WI38 (cell line): ENCODE data around the gene INTS11.

Source experiments
- H3K4me3 ChIP-seq: 2 replicates; pipeline ENCODE4 v1.5.1; 2011; ENCODE audit warnings: low read depth, mild to moderate bottlenecking, control low read depth, low read length
- CTCF ChIP-seq: IDR thresholded peaks from 2 replicates; pipeline ENCODE4 v1.5.1; 2012; ENCODE audit warnings: low read depth, mild to moderate bottlenecking, control low read depth, low read length

Gene INTS11

GRCh38 chr1:1345384-1345783, 20.9 kb upstream of the INTS11 start:
- no peak overlapping the region for H3K4me3 ChIP-seq
- no peak for TF ChIP-seq CTCF

GRCh38 chr1:1344655-1345361, 20.3 kb upstream of the INTS11 start:
- peak; percentile 76 for TF ChIP-seq CTCF
- H3K4me3 ChIP-seq: no peak overlapping the region

GRCh38 chr1:1343811-1344421, 19.5 kb upstream of the INTS11 start:
- H3K4me3 ChIP-seq: no peak overlapping the region

GRCh38 chr1:1342584-1343115, 18.2 kb upstream of the INTS11 start:
- H3K4me3 ChIP-seq: no peak overlapping the region
- no peak for TF ChIP-seq CTCF

More at GRCh38 chr1:1343811-1344421, 19.5 kb upstream of the INTS11 start:
- no peak for TF ChIP-seq CTCF

- no peak overlapping the region for H3K4me3 ChIP-seq
- no peak for TF ChIP-seq CTCF
These were observed 17.7 kb upstream of the INTS11 start for GRCh38 chr1:1342061-1342562.

GRCh38 chr1:1341549-1342021, 17.1 kb upstream of the INTS11 start:
- no peak overlapping the region for H3K4me3 ChIP-seq
- no peak for TF ChIP-seq CTCF
